Hepatocyte (in vitro differentiated cells): ENCODE data around the gene NEU4. TPM values are rescaled to one million over a fixed set of nuclear protein-coding genes. Genes with fewer than 3 reads are reported as not detected.
A peak's percentile ranks its signal among the peaks of the same experiment; 100 is the strongest.

Experiments used
- DNase-seq: peaks from one replicate; pipeline ENCODE4 v3.0.0-alpha.2; 2016; ENCODE audit warnings: low spot score
- H2AFZ ChIP-seq: fragments of 200-600 bp; sonication (generic); 2 replicates; pipeline ENCODE4 v1.6.0; 2016; ENCODE audit warnings: antibody characterized with exemption, mild to moderate bottlenecking
- H3K27ac ChIP-seq: fragments of 200-600 bp; sonication (generic); 2 replicates; pipeline ENCODE4 v1.5.1; 2016; ENCODE audit warnings: mild to moderate bottlenecking
- H3K27me3 ChIP-seq: fragments of 200-600 bp; sonication (generic); 2 replicates; pipeline ENCODE4 v1.6.1; 2016
- H3K36me3 ChIP-seq: fragments of 200-600 bp; sonication (generic); replicated peaks from 2 replicates; pipeline ENCODE4 v1.5.1; 2016; ENCODE audit warnings: low read depth; ENCODE audit not compliant: insufficient read depth
- H3K4me1 ChIP-seq: fragments of 200-600 bp; sonication (generic); 2 replicates; pipeline ENCODE4 v1.5.1; 2016; ENCODE audit warnings: mild to moderate bottlenecking, moderate library complexity; ENCODE audit not compliant: insufficient read depth
- H3K4me2 ChIP-seq: fragments of 200-600 bp; sonication (generic); 2 replicates; pipeline ENCODE4 v1.6.0; 2016
- H3K4me3 ChIP-seq: fragments of 200-600 bp; sonication (generic); 2 replicates; pipeline ENCODE4 v1.5.1; 2016; ENCODE audit warnings: mild to moderate bottlenecking
- H3K79me2 ChIP-seq: fragments of 200-600 bp; sonication (generic); 2 replicates; pipeline ENCODE4 v1.6.0; 2017; ENCODE audit warnings: mild to moderate bottlenecking
- H3K9me2 ChIP-seq: fragments of 200-600 bp; sonication (generic); replicated peaks from 2 replicates; pipeline ENCODE4 v1.6.0; 2017; ENCODE audit warnings: mild to moderate bottlenecking; ENCODE audit not compliant: insufficient read depth
- H3K9me3 ChIP-seq: fragments of 200-600 bp; sonication (generic); 2 replicates; pipeline ENCODE4 v1.5.1; 2016; ENCODE audit warnings: low read depth, mild to moderate bottlenecking
- H4K20me1 ChIP-seq: fragments of 200-600 bp; sonication (generic); 2 replicates; pipeline ENCODE4 v1.6.0; 2016; ENCODE audit warnings: mild to moderate bottlenecking; ENCODE audit not compliant: insufficient read depth, poor library complexity, severe bottlenecking
- CTCF ChIP-seq: fragments of 200-600 bp; sonication (generic); IDR thresholded peaks from 2 replicates; pipeline ENCODE4 v1.5.1; 2016; ENCODE audit warnings: antibody characterized with exemption, mild to moderate bottlenecking; ENCODE audit not compliant: poor library complexity
- EZH2 ChIP-seq: fragments of 200-600 bp; sonication (generic); IDR thresholded peaks from 2 replicates; pipeline ENCODE4 v1.6.1; 2016; ENCODE audit warnings: antibody characterized with exemption, mild to moderate bottlenecking, borderline replicate concordance
- EZH2phosphoT487 ChIP-seq: fragments of 200-600 bp; sonication (generic); IDR thresholded peaks from one replicate; pipeline ENCODE4 v1.6.1; 2018; ENCODE audit warnings: antibody characterized with exemption, mild to moderate bottlenecking, low read depth, moderate library complexity; ENCODE audit not compliant: unreplicated experiment, severe bottlenecking
- WGBS: methylation state at CpG from one replicate; pipeline ENCODE4 v1.1.6; 2016; ENCODE audit warnings: low lambda C conversion rate; ENCODE audit errors: missing lambda C conversion rate; 5-methylcytosine and 5-hydroxymethylcytosine counted together
- polyA plus RNA-seq: library from polyadenylated mRNA; unstranded; fragments of >200 nt; fragmentation: Nextera tagmentation; extraction: Ambion mirVana; gene quantifications from 2 replicates; pipeline ENCODE4 v1.2.1, GENCODE V29; 2016
- total RNA-seq: library from RNA; depleted of rRNA; stranded (reverse); fragments of >200 nt; gene quantifications from 2 replicates; pipeline ENCODE4 v1.2.3, GENCODE V29; 2014

The NEU4 gene
- total and polyA plus RNA-seq, 2 experiments from 2014 or later, result 6.8 to 10.2 TPM

- no peak overlapping the region for H2AFZ ChIP-seq
- H3K27me3 ChIP-seq, result peaks cover 5% of the 10 kb centered on the region
- peak; percentile 93 for DNase-seq
- TF ChIP-seq EZH2phosphoT487 (no peak), CTCF (peak; percentile 13)
- H3K9me2 ChIP-seq, result no peaks in the 10 kb centered on the region
- H3K9me3 ChIP-seq, result no peaks in the 10 kb centered on the region
- H3K27ac ChIP-seq, result no peak overlapping the region
- no peaks in the 10 kb centered on the region for H3K4me1 ChIP-seq
- no peaks in the 10 kb centered on the region for H3K79me2 ChIP-seq
- peak overlapping the region; percentile 76 for H3K4me2 ChIP-seq
- H3K4me3 ChIP-seq, result no peak overlapping the region
- H3K36me3 ChIP-seq, result no peaks in the 10 kb centered on the region
- WGBS, result 14% methylated on average over 41 of the region's 65 CpGs
- no peaks in the 10 kb centered on the region for H4K20me1 ChIP-seq
Observed at GRCh38 chr2:241844066-241844728, 35.2 kb downstream of the NEU4 start.

GRCh38 chr2:241844831-241845578, 36.0 kb downstream of the NEU4 start:
- no peaks in the 10 kb centered on the region for H3K9me3 ChIP-seq
- no peaks in the 10 kb centered on the region for H3K36me3 ChIP-seq
- peak overlapping the region; percentile 76 for H3K4me2 ChIP-seq
- H2AFZ ChIP-seq, result no peak overlapping the region
- no peaks in the 10 kb centered on the region for H3K4me1 ChIP-seq
- no peak for DNase-seq
- H4K20me1 ChIP-seq, result no peaks in the 10 kb centered on the region
- no peak overlapping the region for H3K27ac ChIP-seq
- WGBS, result 90% methylated on average over 36 of the region's 37 CpGs
- no peak overlapping the region for H3K4me3 ChIP-seq
- H3K27me3 ChIP-seq, result peaks cover 5% of the 10 kb centered on the region
- H3K79me2 ChIP-seq, result no peaks in the 10 kb centered on the region
- H3K9me2 ChIP-seq, result no peaks in the 10 kb centered on the region
- TF ChIP-seq CTCF (no peak), EZH2 (no peak), EZH2phosphoT487 (no peak)

GRCh38 chr2:241846406-241846805, 37.4 kb downstream of the NEU4 start:
- Histone ChIP-seq H3K27me3 (peaks cover 5% of the 10 kb centered on the region), H3K9me2 (no peaks in the 10 kb centered on the region), H3K9me3 (no peaks in the 10 kb centered on the region), H3K79me2 (no peaks in the 10 kb centered on the region), H2AFZ (no peak overlapping the region), H3K4me3 (no peak overlapping the region), H4K20me1 (no peaks in the 10 kb centered on the region), H3K27ac (no peak overlapping the region), H3K4me1 (no peaks in the 10 kb centered on the region), H3K36me3 (no peaks in the 10 kb centered on the region), H3K4me2 (no peak overlapping the region)
- WGBS, result 92% methylated on average over 22 of the region's 22 CpGs
- TF ChIP-seq CTCF (no peak), EZH2phosphoT487 (no peak), EZH2 (no peak)
- no peak for DNase-seq
